Thyroid gland (tissue), 4 donors: ENCODE data around the gene NXPH2. TPM values are rescaled to one million over a fixed set of nuclear protein-coding genes. Genes with fewer than 3 reads are reported as not detected.

ENCODE experiments used
- DNase-seq, 2 donors: peaks; one replicate each; pipeline ENCODE4 v3.0.0-alpha.2; 2019
- H3K27ac ChIP-seq, 3 donors: fragments of 200-600 bp; sonication (generic); 1 replicate in 2 of 3; 2 replicates in 1 of 3; pipeline ENCODE4 v1.5.1; 2016 to 2019; ENCODE audit warnings: mild to moderate bottlenecking in 1 of 3, moderate library complexity in 1 of 3
- H3K27me3 ChIP-seq: fragments of 200-600 bp; sonication (generic); one replicate; pipeline ENCODE4 v1.5.1; 2019
- H3K36me3 ChIP-seq, 2 donors: fragments of 200-600 bp; sonication (generic); one replicate each; pipeline ENCODE4 v1.5.1; 2016 to 2019
- H3K4me1 ChIP-seq, 2 donors: fragments of 200-600 bp; sonication (generic); one replicate each; pipeline ENCODE4 v1.5.1; 2017 to 2019
- H3K4me3 ChIP-seq, 3 donors: fragments of 200-600 bp; sonication (generic); replicated peaks in 1 of 3; 1 replicate in 2 of 3; 2 replicates in 1 of 3; pipeline ENCODE4 v1.5.1; 2016; ENCODE audit warnings: mild to moderate bottlenecking in 1 of 3
- H3K9me3 ChIP-seq: fragments of 200-600 bp; sonication (generic); one replicate; pipeline ENCODE4 v1.5.1; 2017
- CTCF ChIP-seq, 6 experiments: fragments of 200-600 bp in 3 of 6; fragments of 450-650 bp in 3 of 6; sonication (generic) in 3 of 6; IDR thresholded peaks; one replicate each; pipeline ENCODE4 v1.5.1; 2016 to 2019; ENCODE audit warnings: antibody characterized with exemption in 6 of 6, mild to moderate bottlenecking in 2 of 6, inconsistent platforms in 1 of 6, moderate library complexity in 1 of 6
- POLR2A ChIP-seq, 2 donors: fragments of 450-650 bp; IDR thresholded peaks; one replicate each; pipeline ENCODE4 v1.6.1; 2017; ENCODE audit warnings: antibody characterized with exemption in 2 of 2, mild to moderate bottlenecking in 2 of 2, moderate library complexity in 1 of 2
- WGBS, 2 donors: methylation state at CpG; one replicate each; pipeline ENCODE4 v1.1.5; 2017; 5-methylcytosine and 5-hydroxymethylcytosine counted together
- intact Hi-C: fragments of 100-400 bp; cut with DNase I; formaldehyde crosslinking; loops from one replicate; pipeline ENCODE4 v1.15.1; 2023
- total RNA-seq, 4 donors: library from RNA; depleted of rRNA; stranded (reverse); fragments of >200 nt; gene quantifications; one replicate each; pipeline ENCODE4 v1.2.3, GENCODE V29; 2016

Gene NXPH2
- total RNA-seq, 4 donors from 2014 or later, result not detected

DNA sequence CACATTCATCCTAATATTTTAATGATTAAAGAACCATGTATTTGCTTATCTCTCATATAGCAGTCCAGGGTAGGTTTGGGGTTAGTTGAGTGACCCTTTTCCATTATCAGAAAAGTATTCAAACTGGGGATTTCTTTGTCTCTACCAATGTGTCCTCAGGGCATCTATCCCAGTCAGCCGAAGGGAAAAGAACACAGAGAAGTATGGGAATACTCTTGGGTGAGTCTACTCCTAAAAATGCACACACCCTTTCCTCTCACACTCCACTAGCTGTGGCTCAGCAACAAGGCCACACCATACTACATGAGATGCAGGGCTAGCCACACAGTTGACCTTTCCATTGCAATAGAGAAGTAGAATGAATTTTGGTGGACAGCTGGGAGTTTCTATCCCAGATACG is 114.3 kb downstream of the NXPH2 start:
- H3K27ac ChIP-seq, result no peak overlapping the region
- WGBS, 2 donors, result 76 to 82% methylated on average over 2 of the region's 2 CpGs
- H3K4me3 ChIP-seq, result no peak overlapping the region
- H3K27me3 ChIP-seq, result no peaks in the 10 kb centered on the region
- no peak for DNase-seq
- TF ChIP-seq POLR2A (IDR thresholded peaks at IDR 0.05), result no peak
- no peak for TF ChIP-seq CTCF (IDR thresholded peaks at IDR 0.05)
- no peaks in the 10 kb centered on the region for H3K36me3 ChIP-seq
- no peaks in the 10 kb centered on the region for H3K4me1 ChIP-seq
- H3K9me3 ChIP-seq, result no peaks in the 10 kb centered on the region
- intact Hi-C loops, result no loop called here

- no peak for TF ChIP-seq CTCF (IDR thresholded peaks at IDR 0.05)
- no peak for TF ChIP-seq POLR2A (IDR thresholded peaks at IDR 0.05)
- WGBS, 2 donors, result 87 to 95% methylated on average over 3 of the region's 3 CpGs
- no peak overlapping the region for H3K27ac ChIP-seq
- DNase-seq, result no peak
- H3K4me1 ChIP-seq, result no peaks in the 10 kb centered on the region
- H3K9me3 ChIP-seq, result no peaks in the 10 kb centered on the region
- H3K4me3 ChIP-seq, result no peak overlapping the region
- H3K27me3 ChIP-seq, result no peaks in the 10 kb centered on the region
- H3K36me3 ChIP-seq, result no peaks in the 10 kb centered on the region
- intact Hi-C loops, result no loop called here
Observed at GRCh38 chr2:138658187-138658894, 121.8 kb downstream of the NXPH2 start.

- 80 to 88% methylated on average over 4 of the region's 4 CpGs for WGBS, 2 donors
Observed at GRCh38 chr2:138654146-138654545, 126.0 kb downstream of the NXPH2 start.

GRCh38 chr2:138652378-138652777 is 127.8 kb downstream of the NXPH2 start:
- no peak for DNase-seq
- whole genome bisulfite sequencing, 2 donors, result 79 to 87% methylated on average over 5 of the region's 5 CpGs
- Histone ChIP-seq H3K36me3 (no peaks in the 10 kb centered on the region), H3K4me1 (no peaks in the 10 kb centered on the region), H3K9me3 (no peaks in the 10 kb centered on the region), H3K27ac (no peak overlapping the region), H3K27me3 (no peaks in the 10 kb centered on the region), H3K4me3 (no peak overlapping the region)
- intact Hi-C loops, result no loop called here
- TF ChIP-seq CTCF (IDR thresholded peaks at IDR 0.05) (no peak), POLR2A (IDR thresholded peaks at IDR 0.05) (no peak)

More at GRCh38 chr2:138654146-138654545, 126.0 kb downstream of the NXPH2 start:
- Histone ChIP-seq H3K9me3 (no peaks in the 10 kb centered on the region), H3K4me1 (no peaks in the 10 kb centered on the region), H3K36me3 (no peaks in the 10 kb centered on the region), H3K4me3 (no peak overlapping the region), H3K27me3 (no peaks in the 10 kb centered on the region), H3K27ac (no peak overlapping the region)
- TF ChIP-seq POLR2A (IDR thresholded peaks at IDR 0.05) (no peak), CTCF (IDR thresholded peaks at IDR 0.05) (no peak)
- DNase-seq, result no peak
- intact Hi-C loops, result no loop called here

- TF ChIP-seq POLR2A (IDR thresholded peaks at IDR 0.05) (no peak), CTCF (IDR thresholded peaks at IDR 0.05) (no peak)
- DNase-seq, result no peak
- Histone ChIP-seq H3K36me3 (no peaks in the 10 kb centered on the region), H3K4me1 (no peaks in the 10 kb centered on the region), H3K4me3 (no peak overlapping the region), H3K27ac (no peak overlapping the region), H3K9me3 (no peaks in the 10 kb centered on the region), H3K27me3 (no peaks in the 10 kb centered on the region)
- WGBS, 2 donors, result 8 to 13% methylated on average over 1 of the region's 1 CpG
- intact Hi-C loops, result no loop called here
Observed at GRCh38 chr2:138649571-138649970, 130.6 kb downstream of the NXPH2 start.
